Liver (tissue), 9 donors: Measurements from ENCODE around the gene WBP1. TPM values are rescaled to one million over a fixed set of nuclear protein-coding genes. Genes with fewer than 3 reads are reported as not detected.
A peak's percentile ranks its signal among the peaks of the same experiment; 100 is the strongest.

ENCODE experiments used
- DNase-seq: peaks from one replicate; pipeline ENCODE4 v3.0.0-alpha.2; 2017; ENCODE audit warnings: low spot score
- H3K27ac ChIP-seq, 2 donors: one replicate each; pipeline ENCODE4 v1.7.0; 2013; ENCODE audit warnings: inconsistent platforms in 2 of 2, low read length in 2 of 2, control low read depth in 1 of 2, low read depth in 1 of 2, mild to moderate bottlenecking in 1 of 2
- H3K27me3 ChIP-seq, 4 donors: one replicate each; pipeline versions ENCODE4 v1.6.1 to v1.7.0; 2013; ENCODE audit warnings: low read length in 3 of 4, inconsistent platforms in 1 of 4, mild to moderate bottlenecking in 1 of 4, moderate library complexity in 1 of 4; ENCODE audit not compliant: control insufficient read depth in 4 of 4, insufficient read depth in 4 of 4
- H3K36me3 ChIP-seq, 4 donors: one replicate each; pipeline versions ENCODE4 v1.6.1 to v1.7.0; 2013; ENCODE audit warnings: low read length in 3 of 4, mild to moderate bottlenecking in 3 of 4, low read depth in 1 of 4, moderate library complexity in 1 of 4; ENCODE audit not compliant: control insufficient read depth in 4 of 4, insufficient read depth in 3 of 4
- H3K4me1 ChIP-seq, 4 donors: one replicate each; pipeline versions ENCODE4 v1.6.1 to v1.7.0; 2013; ENCODE audit warnings: low read length in 3 of 4, mild to moderate bottlenecking in 3 of 4, moderate library complexity in 1 of 4; ENCODE audit not compliant: control insufficient read depth in 4 of 4, insufficient read depth in 4 of 4
- H3K4me3 ChIP-seq, 3 donors: one replicate each; pipeline versions ENCODE4 v1.6.1 to v1.7.0; 2013; ENCODE audit warnings: low read length in 3 of 3, control low read depth in 1 of 3, low read depth in 1 of 3, mild to moderate bottlenecking in 1 of 3
- H3K9ac ChIP-seq, 2 donors: one replicate each; pipeline ENCODE4 v1.7.0; 2013; ENCODE audit warnings: low read length in 2 of 2, mild to moderate bottlenecking in 2 of 2, moderate library complexity in 2 of 2, control low read depth in 1 of 2, low read depth in 1 of 2
- H3K9me3 ChIP-seq, 4 donors: one replicate each; pipeline versions ENCODE4 v1.6.1 to v1.7.0; 2013; ENCODE audit warnings: low read length in 3 of 4; ENCODE audit not compliant: control insufficient read depth in 4 of 4
- ATF3 ChIP-seq: IDR thresholded peaks from 2 replicates; pipeline ENCODE4 v1.6.1; 2016; ENCODE audit warnings: antibody characterized with exemption
- CTCF ChIP-seq: fragments of 150-350 bp; IDR thresholded peaks from 2 replicates; pipeline ENCODE4 v1.5.1; 2017; ENCODE audit warnings: improper control_type of control experiment, low read depth, low read length; ENCODE audit not compliant: missing input control
- EGR1 ChIP-seq, 2 donors: IDR thresholded peaks; 2 replicates each; pipeline ENCODE4 v1.6.1; 2016 to 2018; ENCODE audit warnings: antibody characterized with exemption in 2 of 2, low read depth in 2 of 2
- FOXA1 ChIP-seq: IDR thresholded peaks from 2 replicates; pipeline ENCODE4 v1.6.1; 2016; ENCODE audit warnings: antibody characterized with exemption
- FOXA2 ChIP-seq: IDR thresholded peaks from 2 replicates; pipeline ENCODE4 v1.6.1; 2016; ENCODE audit warnings: antibody characterized with exemption
- GABPA ChIP-seq, 2 donors: IDR thresholded peaks in 1 of 2; conservative IDR thresholded peaks in 1 of 2; 2 replicates each; pipeline ENCODE4 v1.6.1; 2016; ENCODE audit warnings: antibody characterized with exemption in 2 of 2, mild to moderate bottlenecking in 1 of 2, moderate library complexity in 1 of 2
- HNF4A ChIP-seq, 2 donors: conservative IDR thresholded peaks; 2 replicates each; pipeline ENCODE4 v1.6.1; 2016; ENCODE audit warnings: antibody characterized with exemption in 2 of 2, mild to moderate bottlenecking in 2 of 2
- HNF4G ChIP-seq: IDR thresholded peaks from 2 replicates; pipeline ENCODE4 v1.6.1; 2016; ENCODE audit warnings: antibody characterized with exemption
- JUND ChIP-seq, 2 donors: IDR thresholded peaks; 2 replicates each; pipeline ENCODE4 v1.6.1; 2016; ENCODE audit warnings: antibody characterized with exemption in 2 of 2
- MAX ChIP-seq: IDR thresholded peaks from 2 replicates; pipeline ENCODE4 v1.6.1; 2016; ENCODE audit warnings: antibody characterized with exemption
- NR2F2 ChIP-seq: IDR thresholded peaks from 2 replicates; pipeline ENCODE4 v1.6.1; 2016; ENCODE audit warnings: antibody characterized with exemption
- RAD21 ChIP-seq, 2 donors: IDR thresholded peaks; 2 replicates each; pipeline ENCODE4 v1.6.1; 2016; ENCODE audit warnings: antibody characterized with exemption in 2 of 2, mild to moderate bottlenecking in 2 of 2
- REST ChIP-seq: IDR thresholded peaks from 2 replicates; pipeline ENCODE4 v1.6.1; 2016; ENCODE audit warnings: antibody characterized with exemption, mild to moderate bottlenecking
- RXRA ChIP-seq, 2 donors: IDR thresholded peaks; 2 replicates each; pipeline ENCODE4 v1.6.1; 2017 to 2018; ENCODE audit warnings: antibody characterized with exemption in 2 of 2, mild to moderate bottlenecking in 1 of 2
- SP1 ChIP-seq: IDR thresholded peaks from 2 replicates; pipeline ENCODE4 v1.6.1; 2018; ENCODE audit warnings: antibody characterized with exemption, mild to moderate bottlenecking
- TAF1 ChIP-seq: conservative IDR thresholded peaks from 2 replicates; pipeline ENCODE4 v1.6.1; 2016; ENCODE audit warnings: antibody characterized with exemption, mild to moderate bottlenecking
- YY1 ChIP-seq: IDR thresholded peaks from 2 replicates; pipeline ENCODE4 v1.6.1; 2016; ENCODE audit warnings: antibody characterized with exemption, mild to moderate bottlenecking
- ZBTB33 ChIP-seq: IDR thresholded peaks from 2 replicates; pipeline ENCODE4 v1.6.1; 2016; ENCODE audit warnings: antibody characterized with exemption
- WGBS: extraction: QIAGEN DNeasy Blood & Tissue Kit; methylation state at CpG from one replicate; pipeline ENCODE4 v1.1.7; 2013; 5-methylcytosine and 5-hydroxymethylcytosine counted together
- polyA plus RNA-seq, 2 donors: library from polyadenylated mRNA; stranded (reverse) in 1 of 2; unstranded in 1 of 2; fragments of 200-250 nt in 1 of 2; fragments of >200 nt in 1 of 2; fragmentation: Nextera tagmentation in 1 of 2; extraction: Ambion mirVana in 1 of 2; gene quantifications; one replicate each; pipeline versions ENCODE4 v1.2.1 to v1.2.3, GENCODE V29; 2013 to 2015
- total RNA-seq, 2 donors: library from RNA; depleted of rRNA; stranded (reverse); fragments of >200 nt; gene quantifications; one replicate each; pipeline ENCODE4 v1.2.3, GENCODE V29; 2014
- donor health status: healthy.
- donor health status: healthy.
- donor health status: healthy.
- donor health status: healthy.
- donor health status: healthy.

The WBP1 gene
- total and polyA plus RNA-seq, 4 donors: 19.2 to 45.0 (median 24.9) TPM

- H3K9me3 ChIP-seq: no peaks in the 10 kb centered on the region
- H3K9ac ChIP-seq: peak within 1 kb of the TSS in 1 of 2 donors; percentile 23
- TF ChIP-seq JUND (IDR thresholded peaks at IDR 0.05) (no peak), NR2F2 (no peak), ZBTB33 (no peak)
- peak; percentile 42 for DNase-seq
- peaks cover 19 to 77% (median 60%) of the 10 kb centered on the region in 4 donors for H3K4me1 ChIP-seq
- H3K27ac ChIP-seq: no peak within 1 kb of the TSS
- 14% methylated on average over 65 of the region's 65 CpGs for WGBS
- H3K4me3 ChIP-seq: peak within 1 kb of the TSS; percentile 7 to 50 (median 50)
- no peaks in the 10 kb centered on the region for H3K27me3 ChIP-seq
- H3K36me3 ChIP-seq: no peaks in the 10 kb centered on the region
Measured at GRCh38 chr2:74499267-74499939, 41.2 kb downstream of the WBP1 start, which contains the start of gene LBX2. Gene LBX2, minus strand, starts transcription at chr2:74499603. Its CDS starts 66 bp downstream, at chr2:74499537.

- Histone ChIP-seq H3K4me3 (peak overlapping the region in 1 of 3 donors; percentile 50), H3K36me3 (peaks cover 0 to 2% (median 0%) of the 10 kb centered on the region in 4 donors), H3K9ac (no peak overlapping the region), H3K27me3 (no peaks in the 10 kb centered on the region), H3K4me1 (peaks cover 22 to 83% (median 66%) of the 10 kb centered on the region in 4 donors), H3K9me3 (no peaks in the 10 kb centered on the region), H3K27ac (no peak overlapping the region)
- 64% methylated on average over 15 of the region's 15 CpGs for WGBS
- no peak for TF ChIP-seq NR2F2
- no peak for TF ChIP-seq SP1
- TF ChIP-seq RXRA (IDR thresholded peaks at IDR 0.05): no peak
- no peak for TF ChIP-seq JUND (IDR thresholded peaks at IDR 0.05)
- TF ChIP-seq FOXA1: no peak
- TF ChIP-seq REST: no peak
- no peak for TF ChIP-seq RAD21 (IDR thresholded peaks at IDR 0.05)
- TF ChIP-seq CTCF: no peak
- no peak for TF ChIP-seq EGR1 (IDR thresholded peaks at IDR 0.05; ENCODE audit: low read depth in 2 of 2)
- TF ChIP-seq GABPA (IDR thresholded peaks at IDR 0.05 in 1 of 2, conservative IDR thresholded peaks at IDR 0.05 in 1 of 2): no peak
- no peak for TF ChIP-seq HNF4G
- no peak for TF ChIP-seq TAF1
- TF ChIP-seq FOXA2: no peak
- TF ChIP-seq YY1: no peak
- no peak for TF ChIP-seq MAX
- no peak for TF ChIP-seq ZBTB33
- no peak for TF ChIP-seq HNF4A (conservative IDR thresholded peaks at IDR 0.05)
- TF ChIP-seq ATF3: no peak
- DNase-seq: no peak
Measured at GRCh38 chr2:74499940-74500577, 41.8 kb downstream of the WBP1 start.
